HG03095 (cell line): ENCODE measurements around the gene PNMA1.

Source experiments
- ATAC-seq: cut with Tn5 transposase; IDR thresholded peaks from one replicate; pipeline ENCODE4 v1.9.1; 2021; ENCODE audit warnings: moderate library complexity; ENCODE audit not compliant: unreplicated experiment

The PNMA1 gene

DNA sequence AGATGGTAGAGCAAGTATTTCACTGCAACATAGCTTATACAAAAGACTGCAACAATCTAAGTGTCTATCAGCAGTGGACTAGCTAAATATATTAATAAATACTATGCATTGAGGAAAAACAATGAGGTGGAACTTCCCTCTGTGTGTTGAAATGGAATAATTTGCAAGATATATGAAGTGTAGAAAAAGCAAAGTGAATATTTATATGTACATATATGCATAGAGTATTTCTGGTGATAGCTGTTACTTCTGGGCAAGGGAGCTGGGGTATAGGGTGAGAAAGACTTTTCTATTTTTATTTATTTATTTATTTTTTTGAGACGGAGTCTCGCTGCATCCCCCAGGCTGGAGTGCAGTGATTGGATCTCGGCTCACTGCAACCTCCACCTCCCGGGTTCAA, 35.5 kb downstream of the PNMA1 start:
- ATAC-seq: no peak

DNA sequence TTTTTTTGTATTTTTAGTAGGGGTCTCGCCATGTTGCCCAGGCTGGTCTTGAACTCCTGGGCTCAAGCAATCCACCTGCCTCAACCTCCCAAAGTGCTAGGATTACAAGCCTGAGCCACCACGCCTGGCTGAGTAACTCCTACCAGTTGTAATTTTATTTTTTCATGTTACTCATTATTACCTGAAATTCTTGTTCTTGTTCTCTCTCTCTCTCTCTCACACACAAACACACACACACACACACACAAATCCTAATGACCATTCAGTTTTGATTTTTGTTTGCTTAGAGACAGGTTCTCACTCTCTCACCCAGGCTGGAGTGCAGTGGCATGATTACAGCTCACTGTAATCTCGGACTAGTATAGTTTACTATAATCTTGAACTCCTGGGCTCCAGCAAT, 39.2 kb downstream of the PNMA1 start:
- ATAC-seq: no peak

DNA sequence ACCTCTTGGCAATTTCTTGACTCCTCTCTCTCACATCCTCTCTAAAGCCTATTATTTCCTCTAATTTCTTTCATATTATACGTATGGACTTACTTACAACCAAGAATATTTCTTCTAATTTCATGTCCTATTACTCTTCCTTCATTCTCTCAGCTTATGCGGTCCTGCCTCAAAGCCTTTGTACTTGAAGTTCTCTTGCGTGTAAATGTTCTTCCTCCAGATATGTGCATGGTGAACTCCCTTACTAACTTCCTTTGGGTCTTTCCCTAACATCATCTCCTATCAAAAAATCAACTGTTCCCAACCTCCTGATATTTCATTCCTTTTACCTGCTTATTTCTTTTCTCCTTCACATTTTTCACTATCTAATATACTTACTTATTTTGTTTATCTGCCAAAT, 46.3 kb downstream of the PNMA1 start:
- no peak for ATAC-seq

DNA sequence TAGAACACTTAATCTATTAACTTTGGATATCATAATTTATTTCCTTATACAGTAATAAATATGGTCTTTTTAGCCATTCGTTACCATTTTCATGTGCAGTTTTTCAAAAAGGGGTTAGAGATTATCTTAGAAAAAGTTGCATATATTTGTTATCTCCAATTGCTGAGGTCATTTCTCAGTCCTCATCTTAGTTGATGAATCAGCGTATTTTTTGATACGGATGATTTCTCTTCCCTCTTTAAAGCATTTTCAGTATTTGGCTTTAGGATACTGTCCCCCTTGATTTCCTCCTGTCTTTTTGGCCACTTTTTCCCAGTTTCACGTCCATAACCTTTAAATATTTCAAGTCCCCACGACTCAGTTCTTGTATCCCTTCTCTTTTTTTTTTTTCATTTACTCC, 47.6 kb downstream of the PNMA1 start:
- no peak for ATAC-seq

DNA sequence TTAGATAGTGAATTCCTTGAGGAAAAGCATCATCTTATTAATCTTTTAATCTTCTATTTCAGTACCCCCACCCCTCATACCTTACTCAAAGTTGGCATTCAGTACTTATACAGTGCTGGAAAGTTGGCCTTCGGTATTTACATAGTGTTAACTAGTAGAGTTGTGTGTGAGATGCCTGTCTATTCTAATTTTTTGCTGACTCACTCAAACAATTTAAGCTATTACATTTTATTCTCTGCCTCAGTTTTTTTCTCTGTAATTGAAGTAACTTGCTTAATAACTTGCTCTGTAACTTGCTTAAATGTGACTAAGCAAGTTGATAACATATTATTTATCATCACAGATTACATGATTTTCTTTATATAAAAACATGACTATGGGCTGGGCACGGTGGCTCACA, 49.1 kb downstream of the PNMA1 start:
- no peak for ATAC-seq

DNA sequence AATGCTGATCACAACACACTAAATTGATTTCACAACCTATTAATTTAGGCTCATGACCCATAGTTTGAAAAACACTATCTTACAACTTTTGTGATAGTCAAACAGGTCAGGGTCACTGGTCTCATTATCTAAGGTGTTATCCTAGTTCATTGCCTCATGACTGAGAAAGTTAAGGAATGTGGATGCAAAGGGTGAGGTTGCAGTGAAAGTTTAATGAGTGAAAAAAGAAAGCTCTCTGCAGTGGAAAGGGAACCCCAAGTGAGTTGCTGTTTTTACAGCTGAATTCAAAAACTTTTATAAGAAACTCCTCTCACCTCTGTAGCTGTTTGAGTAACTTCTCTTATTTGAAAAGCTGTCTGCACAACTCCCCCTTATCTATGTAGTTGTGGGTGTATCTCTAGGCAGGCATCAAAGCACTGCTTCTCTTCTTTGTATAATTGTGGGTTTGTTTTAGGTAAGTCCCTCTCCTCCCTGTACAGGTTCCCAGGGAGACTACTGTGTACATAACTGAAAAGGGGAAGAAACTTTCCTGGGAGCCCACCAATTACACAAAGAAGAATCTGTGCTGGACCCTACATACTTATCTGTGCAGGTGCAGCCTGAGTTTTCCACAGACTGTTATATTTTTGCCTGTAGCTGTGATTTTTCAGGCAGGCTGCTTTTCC, 50.5 kb downstream of the PNMA1 start:
- no peak for ATAC-seq

DNA sequence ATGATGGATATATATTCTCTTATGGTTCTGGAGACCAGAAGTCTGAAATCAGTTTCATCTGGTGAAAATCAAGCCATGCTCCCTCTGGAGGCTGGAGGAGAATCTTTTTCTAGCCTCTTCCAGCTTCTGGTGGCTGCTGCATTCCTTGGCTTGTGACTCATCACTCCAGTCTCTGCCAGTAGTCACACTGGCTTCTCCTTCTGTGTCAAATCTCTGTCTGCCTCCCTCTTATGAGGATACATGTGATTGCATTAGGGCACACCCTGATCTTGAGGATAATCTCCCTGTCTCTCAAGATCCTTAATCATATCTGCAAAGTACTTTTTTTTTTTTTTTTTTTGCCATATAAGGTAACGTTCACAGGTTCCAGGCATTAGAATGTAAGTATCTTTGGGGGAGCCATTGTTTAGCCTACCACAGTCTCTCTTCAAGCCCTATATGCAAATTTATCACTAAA, 51.7 kb downstream of the PNMA1 start:
- no peak for ATAC-seq

DNA sequence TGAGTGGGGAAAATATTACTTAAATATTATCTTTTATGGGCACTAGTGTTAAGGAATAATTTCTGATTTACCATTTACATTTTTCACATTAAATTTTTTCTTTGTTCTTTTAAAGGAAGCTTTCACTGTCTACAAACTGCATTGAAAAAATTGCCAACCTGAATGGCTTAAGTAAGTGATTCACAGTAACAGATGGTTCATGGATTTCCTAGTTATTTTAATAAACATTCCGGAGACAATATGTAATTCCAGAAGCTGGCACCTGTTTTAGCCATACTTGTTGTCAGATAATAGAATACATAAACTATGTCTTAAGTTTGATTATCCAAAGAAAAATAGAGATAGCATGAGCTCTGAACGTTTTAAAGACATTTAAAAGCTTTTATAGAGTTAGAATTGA, 52.3 kb downstream of the PNMA1 start:
- no peak for ATAC-seq
